Measurements from ENCODE around the gene TMEM150B.
A peak's percentile ranks its signal among the peaks of the same experiment; 100 is the strongest.

TMEM150B gene

DNA sequence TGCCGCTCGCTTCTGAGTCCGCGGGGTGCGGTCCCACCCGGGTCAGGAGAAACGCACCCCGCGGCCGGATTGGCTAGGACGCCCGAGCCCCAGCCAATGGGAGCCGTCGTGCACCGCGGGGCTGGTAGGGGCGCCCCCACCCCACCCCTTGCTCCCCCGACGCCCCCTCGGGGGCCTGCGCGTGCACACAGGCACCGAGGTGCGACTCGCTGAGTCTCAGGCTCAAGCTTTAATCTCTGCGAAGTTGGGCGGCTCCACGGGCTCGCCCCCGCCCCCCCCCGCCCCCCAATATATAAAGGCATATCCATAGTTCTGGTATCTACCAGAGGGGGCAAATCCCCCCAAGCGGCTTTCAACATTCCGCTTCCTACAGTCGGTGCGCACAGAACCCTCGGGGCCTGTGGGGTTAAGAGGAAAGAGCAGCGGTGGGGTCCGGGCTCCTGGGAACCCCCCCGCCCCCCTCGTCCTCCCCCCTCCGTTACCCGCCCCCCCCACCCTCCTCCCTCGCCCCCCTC is 29.6 kb upstream of the TMEM150B start, which contains the start of gene COX6B2:
TSS of gene COX6B2 (minus strand) at position 22 of the 515 bp plus-strand sequence. CDS start 198 bp downstream, outside the sequence.
- ATAC-seq: no peak

DNA sequence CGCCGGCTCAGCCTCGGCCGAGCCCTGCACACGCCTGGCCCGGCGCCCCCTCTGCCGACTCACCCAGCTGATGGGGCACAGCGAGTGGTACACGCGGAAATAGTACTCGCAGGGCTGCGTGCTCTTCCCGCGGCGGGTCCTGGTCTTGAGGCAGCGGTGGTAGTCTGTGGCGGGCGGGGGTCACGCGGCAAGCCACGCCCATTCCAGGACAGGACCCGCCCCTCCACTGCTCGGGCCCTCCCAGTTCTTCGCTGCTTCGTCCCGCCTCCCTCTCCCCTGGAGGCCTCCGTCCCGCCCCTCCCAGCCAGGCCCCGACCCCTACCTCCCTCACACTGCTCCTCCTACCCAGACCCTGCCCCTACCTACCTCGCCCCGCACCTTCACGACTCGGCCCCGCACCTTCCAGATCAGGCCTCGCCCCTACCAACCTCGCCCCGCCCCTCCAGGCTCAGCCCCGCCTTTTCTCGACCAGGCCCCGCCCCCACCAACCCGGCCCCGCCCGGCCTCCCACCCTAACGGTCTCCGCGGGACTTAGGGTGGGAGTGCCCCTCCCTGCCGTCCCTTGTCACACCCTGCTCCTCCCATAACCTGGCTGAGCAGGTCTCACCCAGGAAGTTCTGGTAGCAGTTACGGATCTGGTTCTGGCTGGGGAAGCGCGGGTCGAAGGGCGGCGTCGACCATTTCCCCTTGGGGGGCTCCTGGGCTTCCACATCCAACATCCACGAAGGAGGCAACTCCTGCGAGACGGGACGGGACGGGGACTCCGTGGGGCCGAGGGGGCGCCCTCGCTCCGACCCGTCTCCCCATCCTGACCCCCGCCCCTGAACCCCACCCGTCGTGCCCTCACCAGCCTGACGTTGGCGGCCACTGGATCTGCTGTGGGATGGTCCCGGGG is 28.9 kb upstream of the TMEM150B start:
- ATAC-seq: peak; percentile 76 to 87

DNA sequence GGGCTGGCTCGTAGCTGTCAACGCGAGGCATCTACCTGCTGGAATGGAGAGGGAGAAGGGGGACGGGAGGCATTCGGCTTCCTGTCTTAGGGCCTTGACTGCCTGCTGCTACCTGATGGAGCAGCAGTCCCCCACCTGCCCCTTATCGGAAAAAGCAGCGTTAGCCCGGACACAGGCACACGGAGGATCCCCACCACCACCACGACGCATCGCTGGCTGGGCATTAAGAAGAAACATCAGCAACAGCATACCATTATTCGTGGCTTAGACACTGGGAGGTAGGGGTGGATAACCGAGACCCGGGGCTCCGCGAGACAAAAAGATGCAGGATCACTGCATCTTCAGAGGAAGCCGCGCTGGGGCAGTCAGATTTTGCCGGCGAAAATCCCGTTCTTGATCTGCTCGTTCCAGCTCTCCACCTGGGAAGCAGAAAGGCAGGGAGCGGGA is 28.2 kb upstream of the TMEM150B start:
- no peak for ATAC-seq

DNA sequence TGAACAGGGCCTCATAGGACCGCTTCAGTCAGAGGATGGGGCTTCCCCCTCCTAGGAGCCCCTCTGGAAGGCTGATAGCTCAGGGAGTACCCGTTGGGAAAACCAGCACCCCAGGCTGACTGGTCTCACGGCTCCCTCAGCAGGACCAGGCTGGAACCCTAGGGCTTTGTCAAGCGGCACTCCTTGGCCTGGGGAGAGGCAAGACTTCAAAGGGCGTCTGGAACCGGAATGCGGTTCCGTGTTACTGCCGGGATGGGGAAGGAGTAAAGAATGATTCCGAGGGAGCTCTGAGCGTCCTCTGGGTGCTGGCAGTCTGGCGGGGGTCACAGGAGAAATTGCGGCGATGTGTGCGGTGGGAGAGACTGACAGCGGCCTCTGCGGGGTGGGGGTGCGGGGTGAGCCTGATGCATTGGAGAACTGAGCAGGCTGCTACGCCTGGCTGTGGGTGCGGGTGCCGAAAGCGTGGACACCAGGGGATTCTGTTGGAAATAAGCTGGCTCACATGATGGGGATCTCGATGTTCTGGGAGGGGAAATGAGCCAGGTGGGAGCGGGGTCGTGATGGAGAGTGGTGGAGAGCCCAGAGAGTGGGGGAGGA is 27.5 kb upstream of the TMEM150B start:
- no peak for ATAC-seq

DNA sequence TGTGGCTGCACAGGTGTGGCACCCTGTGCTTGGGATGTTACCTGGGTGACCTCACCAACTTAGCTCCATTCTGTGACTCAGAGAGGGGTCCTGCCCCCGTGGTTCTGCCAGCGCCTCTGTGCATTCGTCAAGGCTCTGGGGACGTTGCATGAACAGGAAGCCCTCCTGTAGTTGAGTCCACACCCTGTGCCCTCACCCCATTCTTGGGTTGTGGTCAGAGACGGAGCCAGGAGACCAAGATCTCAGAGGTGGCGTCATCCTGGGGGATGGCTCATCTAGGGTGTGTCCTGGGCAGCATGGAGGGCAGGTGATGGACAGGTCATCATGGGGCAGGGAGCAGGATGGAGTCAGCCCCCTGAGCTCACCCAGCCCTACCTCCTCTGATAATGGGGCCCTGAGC is 26.9 kb upstream of the TMEM150B start:
- no peak for ATAC-seq

DNA sequence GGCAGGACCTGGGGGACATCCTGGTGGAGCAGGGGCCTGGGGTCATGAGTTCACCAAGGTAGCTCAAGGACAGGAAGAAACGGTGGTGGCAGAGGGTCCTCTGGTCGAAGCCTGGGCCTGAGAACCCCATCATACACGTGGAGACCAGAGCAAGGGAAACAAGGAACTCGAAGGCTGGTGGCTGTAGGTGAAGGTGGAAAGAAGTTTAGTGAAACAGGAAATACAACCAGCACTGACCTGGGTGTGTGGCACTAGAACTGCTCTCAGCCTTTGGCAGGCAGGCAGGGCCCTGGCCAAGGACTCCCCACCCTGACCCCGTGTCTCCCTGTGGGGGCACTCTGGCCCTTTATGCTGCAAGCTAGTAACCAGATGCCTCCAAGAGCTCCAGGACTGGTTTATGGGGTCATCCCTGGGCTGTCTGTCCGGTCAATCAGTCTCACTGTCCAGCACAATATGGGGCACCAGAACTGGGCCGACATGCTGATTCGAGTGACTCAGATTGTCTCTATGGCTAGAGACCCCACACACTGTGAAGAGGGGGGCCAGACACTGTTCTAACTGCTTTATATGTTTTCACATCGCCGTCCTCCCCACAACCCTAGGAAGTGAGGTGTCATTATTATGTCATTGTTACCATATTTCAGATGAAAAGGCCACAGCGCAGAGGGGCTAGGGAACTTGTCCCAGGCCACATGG is 25.6 kb upstream of the TMEM150B start:
- no peak for ATAC-seq

DNA sequence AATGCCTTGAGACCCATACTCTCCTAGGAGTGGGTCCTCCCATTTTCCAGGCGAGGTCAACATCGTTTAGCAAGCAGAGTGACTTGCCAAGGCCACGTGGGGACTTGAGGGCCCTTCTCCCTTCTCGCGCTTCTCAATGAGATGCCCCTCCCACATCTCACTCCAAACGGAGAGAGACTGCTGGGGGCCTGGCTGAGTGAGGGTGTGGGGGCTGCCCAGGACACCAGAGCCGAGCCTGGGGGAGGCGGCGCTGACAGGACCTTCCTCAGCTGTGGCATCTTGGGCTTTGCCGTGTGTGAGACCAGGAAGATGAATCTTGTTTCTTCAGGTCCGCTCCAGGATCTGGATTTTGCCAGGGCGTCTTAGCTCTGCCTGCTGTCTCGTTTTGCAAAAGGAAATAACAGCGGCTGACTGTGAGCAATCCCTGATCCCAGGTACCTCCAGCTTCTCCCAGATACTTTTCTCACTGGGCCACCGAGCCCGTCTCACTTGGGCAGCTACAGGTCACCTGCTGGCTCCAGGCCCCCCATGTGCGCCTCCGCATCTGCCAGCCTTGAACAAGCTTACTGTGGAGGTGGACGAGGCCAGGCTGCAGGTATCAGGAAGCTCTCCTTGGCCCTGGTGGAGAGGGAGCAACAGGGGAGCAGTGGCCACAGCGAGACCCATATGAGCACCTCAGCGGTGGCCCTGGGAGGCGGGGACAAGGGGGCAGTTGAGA is 23.3 kb upstream of the TMEM150B start:
- no peak for ATAC-seq

DNA sequence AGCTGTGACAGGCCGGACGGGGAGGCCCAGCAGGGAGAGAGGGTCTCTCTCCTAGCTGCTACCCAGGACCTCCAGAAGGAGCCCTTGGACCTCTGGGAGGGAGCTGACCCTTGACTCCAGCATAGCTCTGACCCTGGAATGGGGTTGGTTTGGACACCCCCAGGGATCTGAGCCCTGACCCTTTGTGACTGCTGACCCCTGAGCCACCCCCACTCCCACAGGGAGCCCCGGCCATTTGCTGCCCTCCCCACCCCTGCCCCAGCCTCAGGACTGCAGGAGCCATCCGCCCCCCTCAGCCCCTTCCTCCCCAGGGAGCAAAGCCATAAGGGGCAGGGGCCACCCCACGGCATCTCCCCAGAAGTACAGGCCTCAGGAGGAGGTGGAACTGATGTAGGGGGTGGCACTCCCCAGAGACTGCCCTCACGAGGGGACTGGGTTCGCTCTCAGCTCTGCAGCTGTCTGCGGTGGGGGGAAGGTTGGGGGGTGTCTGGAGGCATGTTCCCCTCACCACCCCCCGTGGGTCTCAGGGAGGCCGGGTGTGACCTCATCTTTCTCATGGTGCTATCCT is 22.4 kb upstream of the TMEM150B start:
- no peak for ATAC-seq

DNA sequence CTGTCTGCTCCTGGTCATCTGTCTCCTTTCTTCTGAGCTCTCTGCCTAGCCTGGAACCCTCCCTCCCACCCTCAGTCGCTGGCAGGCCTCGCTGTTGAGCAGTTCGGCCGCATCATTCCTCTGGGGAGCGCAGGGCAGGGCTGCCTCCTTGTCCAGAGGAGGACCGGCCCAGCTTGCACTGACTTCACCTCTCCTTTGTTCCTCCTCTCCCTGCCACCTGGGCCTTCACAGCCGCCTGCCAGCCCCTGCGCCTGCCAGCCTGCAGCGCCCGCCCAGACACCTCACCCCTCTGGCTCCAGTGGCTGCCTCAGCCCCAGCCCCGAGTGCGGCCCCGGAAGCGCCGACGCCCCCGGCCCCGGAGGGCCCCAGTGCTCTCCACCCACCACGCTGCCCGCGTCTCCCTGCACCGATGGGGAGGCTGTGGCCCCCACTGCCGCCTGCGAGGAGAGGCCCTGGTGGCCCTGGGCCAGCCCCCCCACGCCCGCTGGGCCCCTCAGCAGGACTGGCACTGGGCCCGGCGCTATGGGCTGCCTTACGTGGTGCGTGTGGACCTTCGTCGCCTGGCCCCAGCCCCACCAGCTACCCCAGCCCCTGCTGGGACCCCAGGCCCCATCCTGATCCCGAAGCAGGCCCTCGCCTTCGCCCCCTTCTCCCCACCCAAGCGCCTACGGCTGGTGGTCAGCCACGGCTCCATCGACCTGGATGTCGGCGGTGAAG is 21.7 kb upstream of the TMEM150B start:
- no peak for ATAC-seq

DNA sequence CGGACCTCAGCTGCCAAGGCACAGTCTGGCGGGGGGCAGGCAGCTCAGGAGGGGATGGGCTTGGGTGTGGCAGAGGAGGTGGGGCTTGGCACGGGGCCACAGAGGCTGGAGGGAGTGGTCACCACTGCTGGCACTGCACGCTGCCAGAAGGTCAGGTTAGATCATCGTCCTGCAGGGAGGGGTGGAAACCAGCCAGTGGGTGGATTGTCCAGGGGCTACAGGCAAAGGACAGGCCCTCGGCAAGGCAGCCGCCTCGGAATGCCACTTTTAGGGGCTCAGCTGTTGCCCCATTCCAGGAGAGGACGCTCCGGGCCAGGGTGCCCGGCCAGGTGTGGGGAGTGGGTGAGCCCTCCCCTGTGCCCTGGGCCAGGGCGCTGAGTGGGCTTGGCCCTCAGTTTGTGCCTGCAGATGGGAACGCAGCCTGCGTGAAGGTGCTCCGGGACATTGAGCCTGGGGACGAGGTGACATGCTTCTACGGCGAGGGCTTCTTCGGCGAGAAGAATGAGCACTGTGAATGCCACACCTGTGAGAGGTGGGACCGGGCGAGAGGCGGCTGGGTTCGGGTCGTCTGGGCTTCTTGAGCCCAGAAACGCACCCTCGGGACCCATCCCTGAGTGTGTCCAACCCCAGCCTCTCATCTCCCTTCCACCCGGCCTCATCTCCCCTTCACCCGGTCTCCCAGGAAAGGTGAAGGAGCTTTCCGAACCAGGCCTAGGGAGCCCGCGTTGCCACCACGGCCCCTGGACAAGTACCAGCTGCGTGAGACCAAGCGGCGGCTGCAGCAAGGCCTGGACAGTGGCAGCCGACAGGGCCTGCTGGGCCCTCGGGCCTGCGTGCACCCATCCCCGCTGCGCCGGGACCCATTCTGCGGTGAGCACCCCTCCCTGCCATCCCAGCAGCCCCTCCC is 20.9 kb upstream of the TMEM150B start:
- no peak for ATAC-seq

DNA sequence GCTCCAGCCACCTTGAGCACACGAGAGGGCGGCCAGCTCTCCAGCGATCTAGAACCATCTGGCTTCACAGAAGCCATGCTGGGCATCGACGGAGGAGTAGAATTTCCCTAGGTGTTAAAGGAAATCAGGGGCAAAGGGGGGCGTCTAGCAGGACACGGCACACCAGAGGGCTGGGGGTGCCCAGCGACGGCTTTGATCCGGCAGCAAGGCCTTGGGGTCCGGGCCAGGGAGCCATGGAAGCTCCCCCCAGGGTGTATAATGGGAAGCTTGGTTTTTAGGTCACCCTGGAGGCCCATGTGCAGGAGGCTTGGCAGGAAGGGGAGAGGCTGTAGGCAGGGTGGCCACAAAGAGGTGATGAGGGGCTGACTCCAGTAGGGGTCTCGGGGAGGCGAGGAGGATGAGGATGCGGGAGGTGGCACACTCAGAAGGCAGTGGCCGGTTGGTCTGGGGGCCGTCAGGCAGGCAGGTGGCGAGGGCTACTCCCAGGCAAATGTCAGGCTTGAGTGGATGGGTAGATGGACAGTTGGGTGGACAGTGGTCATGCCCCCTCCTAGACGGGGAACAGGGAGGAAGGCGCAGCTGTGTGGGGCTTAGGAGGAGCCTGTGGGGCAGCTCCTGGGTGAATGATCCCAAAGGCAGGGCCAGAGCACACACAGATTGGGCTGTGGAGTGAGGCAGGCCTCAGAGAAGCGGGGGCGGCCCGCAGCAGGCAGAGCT is 20.1 kb upstream of the TMEM150B start:
- ATAC-seq: no peak

DNA sequence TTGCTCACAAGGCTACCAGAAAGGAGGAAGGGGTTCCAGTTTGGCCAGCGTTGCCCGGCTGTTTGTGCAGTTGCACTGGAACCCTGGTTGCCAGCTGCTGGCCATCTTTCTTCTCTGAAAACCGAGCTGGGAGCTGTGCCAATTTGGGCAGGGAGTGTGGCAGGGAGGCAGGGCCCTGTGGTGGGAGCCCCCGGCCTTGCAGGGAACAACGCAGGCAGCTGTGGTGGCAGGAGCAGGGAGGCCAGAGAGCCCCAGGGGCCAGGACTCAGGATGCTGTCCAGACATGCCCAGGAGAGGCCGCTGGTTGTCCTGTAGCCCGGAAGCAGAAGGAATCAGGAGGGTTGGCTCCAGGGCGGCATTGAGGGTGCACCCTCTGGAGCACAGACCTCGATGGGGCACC is 19.3 kb upstream of the TMEM150B start:
- ATAC-seq: no peak

DNA sequence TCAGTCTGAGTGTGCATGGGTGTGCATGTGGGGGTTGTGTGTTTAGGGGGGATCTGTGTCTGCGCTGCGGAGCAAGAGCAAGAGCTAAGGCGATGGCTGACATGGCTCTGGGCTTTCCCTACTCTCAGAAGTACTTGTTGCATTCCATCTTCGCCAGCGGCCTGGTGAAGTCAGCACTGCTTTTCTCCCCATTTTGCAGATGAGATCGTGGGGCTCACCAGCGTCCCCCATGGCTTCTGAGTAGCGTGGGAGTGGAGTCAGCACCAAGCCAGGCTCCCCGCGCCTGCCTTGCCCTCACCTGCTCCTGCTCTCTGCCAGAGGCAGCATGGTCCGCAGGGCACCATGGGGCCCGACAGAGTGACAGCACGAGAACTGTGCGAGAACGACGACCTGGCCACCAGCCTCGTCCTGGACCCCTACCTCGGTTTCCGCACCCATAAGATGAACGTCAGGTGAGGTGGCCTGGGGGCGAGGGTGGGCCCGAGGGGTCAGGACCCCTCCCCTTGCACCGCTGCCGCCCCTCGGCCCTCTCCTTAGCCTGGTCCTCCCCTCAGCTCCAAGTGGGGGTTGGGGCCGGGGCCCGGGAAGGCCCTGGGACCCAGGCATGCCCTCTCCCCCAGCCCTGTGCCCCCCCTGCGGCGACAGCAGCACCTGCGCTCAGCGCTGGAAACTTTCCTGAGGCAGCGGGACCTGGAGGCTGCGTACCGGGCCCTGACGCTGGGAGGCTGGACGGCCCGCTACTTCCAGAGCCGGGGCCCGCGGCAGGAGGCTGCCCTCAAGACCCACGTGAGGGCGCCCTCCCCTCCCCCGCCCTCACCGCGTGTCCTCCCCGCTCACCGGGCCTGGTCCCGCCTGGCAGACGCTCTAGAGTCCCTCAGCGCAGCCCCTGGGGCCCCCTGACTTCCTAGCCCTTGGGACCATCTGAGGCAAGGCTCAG is 16.7 kb upstream of the TMEM150B start:
- ATAC-seq: no peak

DNA sequence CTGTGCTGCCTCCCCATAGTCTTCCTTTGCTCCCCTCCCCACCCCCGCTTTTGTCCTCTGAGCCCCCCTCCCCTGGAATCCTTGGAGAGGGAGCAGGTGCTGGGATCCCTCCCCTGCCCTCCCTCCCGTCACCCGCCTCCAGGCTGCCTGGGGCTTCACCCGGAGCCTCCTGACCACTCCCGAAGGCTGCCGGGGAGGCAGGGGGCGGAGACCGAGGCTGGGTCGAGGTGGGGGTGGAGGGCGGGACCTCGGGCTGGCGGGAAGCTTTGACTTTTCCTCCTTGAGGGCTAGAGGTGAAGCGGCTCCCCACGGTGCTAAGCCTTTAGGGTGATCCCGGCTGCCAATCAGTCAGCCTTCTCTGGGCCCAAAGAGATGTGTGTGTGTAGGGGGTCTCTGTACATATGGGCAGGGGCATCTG is 16.0 kb upstream of the TMEM150B start:
- ATAC-seq: no peak

DNA sequence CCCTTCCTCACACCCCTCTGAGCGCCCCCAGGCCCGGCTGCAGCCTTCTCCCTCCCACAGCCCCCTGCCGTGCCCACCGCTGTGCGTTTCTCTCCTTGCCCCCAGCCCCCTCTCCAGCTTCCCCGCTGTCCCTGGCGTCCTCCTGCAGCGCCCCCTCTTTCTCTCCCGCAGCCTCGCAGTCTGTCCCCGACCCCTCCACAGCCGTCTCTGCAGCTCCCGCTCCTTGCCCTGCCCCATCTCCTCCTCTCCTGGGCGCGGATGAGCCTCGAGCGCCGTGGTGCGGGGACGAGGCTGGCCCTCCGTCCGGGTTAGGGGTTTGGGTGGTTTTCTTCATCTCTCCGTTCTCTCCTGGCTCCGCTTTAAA is 15.6 kb upstream of the TMEM150B start:
- no peak for ATAC-seq

DNA sequence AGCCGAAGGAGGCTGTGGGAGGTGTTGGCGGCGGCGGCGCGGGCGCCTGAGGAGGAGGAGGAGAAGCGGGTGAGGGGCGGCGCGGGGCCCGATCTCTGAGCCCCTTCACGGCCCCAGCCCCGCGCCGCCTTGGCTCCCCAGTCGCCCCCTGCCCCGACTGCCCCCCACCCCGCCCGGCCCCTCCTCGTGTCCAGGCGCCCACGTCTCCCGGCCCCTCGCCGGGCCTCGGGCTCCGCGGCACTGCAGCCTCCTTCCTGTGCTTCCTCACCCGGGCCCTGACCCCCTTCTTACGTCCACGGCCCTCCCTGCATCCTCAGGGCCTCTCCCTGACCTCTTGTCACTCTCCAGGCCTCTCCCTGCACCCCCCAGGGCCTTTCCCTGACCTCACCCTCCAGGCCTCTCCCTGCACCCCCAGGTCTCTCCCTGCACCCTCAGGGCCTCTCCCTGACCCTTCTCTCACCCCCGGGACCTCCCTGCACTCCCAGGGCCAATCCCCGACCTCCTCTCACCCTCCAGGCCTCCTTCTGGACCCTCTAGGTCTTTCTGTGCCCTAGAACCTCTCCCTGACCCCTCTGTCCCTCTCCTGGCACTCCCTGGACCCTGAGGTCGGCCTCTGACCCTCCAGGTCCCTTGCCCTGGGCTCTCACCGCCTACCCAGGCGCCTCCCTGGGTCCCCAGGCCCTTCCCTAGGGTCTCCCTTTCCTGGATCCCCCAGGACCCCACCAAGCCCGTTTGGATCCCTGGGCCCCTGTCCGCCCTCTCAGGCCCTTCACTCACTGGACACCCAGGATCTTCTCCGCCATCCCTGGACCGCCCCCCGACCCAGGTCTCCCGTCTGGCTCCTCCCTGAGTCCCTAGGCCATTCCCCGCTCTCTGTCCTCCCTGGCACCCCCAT is 15.0 kb upstream of the TMEM150B start:
- no peak for ATAC-seq

DNA sequence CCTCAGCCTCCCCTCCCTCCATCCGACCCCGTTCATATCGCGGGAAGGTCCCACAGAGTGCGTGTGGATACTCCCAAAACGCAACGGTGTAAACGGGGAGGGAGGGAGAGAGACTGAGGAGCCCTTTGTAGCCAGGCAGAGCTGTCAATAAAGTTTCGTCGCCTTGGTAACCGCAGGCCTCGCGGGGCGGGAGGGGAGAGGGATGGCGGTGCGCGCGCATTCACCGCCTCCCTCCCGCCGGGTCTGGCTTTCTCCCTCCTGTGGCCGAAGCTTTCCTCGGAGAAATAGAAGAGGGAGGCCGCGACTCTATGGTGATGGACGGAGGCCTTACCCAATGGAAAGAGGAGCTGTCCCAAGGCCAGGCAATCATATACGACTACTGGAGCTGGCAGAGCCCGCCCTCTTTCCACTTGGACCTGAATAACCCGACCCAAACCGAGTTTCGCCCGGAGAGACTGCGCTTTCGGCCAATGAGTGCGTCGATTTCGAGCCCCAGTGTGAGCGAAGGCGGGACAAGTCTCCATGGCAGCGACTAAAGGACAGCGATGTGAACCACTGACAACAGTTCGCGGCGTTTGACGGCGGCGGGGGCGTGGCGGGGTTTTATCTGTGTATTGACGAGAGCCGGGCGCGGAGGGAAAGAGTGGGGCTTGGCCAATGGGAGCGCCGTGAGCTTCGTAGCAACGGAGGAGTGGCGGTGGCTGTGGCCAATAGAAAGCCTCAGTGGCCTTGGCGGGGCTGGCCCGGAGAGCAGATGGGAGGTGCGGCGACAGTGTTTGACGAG is 14.2 kb upstream of the TMEM150B start, which contains the start of gene KMT5C:
TSS of gene KMT5C (plus strand) at position 772 of the 784 bp plus-strand sequence. CDS start 2,061 bp downstream, outside the sequence.
- peak; percentile 84 to 86 for ATAC-seq

Data from activated CD4-positive, CD25-positive, alpha-beta regulatory T cell treated with anti-CD3 and anti-CD28 coated beads, Interleukin-2, amount 50 U/mL, for 24 hours (primary cell).